Heart left ventricle (tissue), 13 donors: Measurements from ENCODE around the gene PRADC1.

Experiments used
- CTCF ChIP-seq, 12 donors: fragments of 200-600 bp; sonication (generic) in 4 of 12; IDR thresholded peaks; one replicate each; pipeline versions ENCODE4 v1.5.0 to v1.8.0; 2018 to 2022; ENCODE audit warnings: antibody characterized with exemption in 12 of 12, mild to moderate bottlenecking in 5 of 12
- POLR2A ChIP-seq, 2 donors: fragments of 450-650 bp; IDR thresholded peaks; one replicate each; pipeline ENCODE4 v1.6.1; 2017; ENCODE audit warnings: antibody characterized with exemption in 2 of 2, mild to moderate bottlenecking in 2 of 2, moderate library complexity in 2 of 2
- donor health status: ischemic (EF 13 %, LVEDD 7.1; RV severe dilation, severe dysfunction).
- donor health status: DM: no; HTN: yes; CAD: no.
- donor health status: DM: no; HTN: no; CAD: no.
- donor health status: ischemic (EF 25% LVEDD 6.9; RV normal size, moderate dysfunction).
- donor health status: ischemic (EF 25% LVEDD 5.7; RV mildly dilated, moderate dysfunction).
- donor health status: ischemic (EF 35%, LVEDD 5.7; RV mildly dilated, moderate dysfunction).
- donor health status: nonischemic (EF 11% LVEDD 7.7; RV severe dilation, severe dysfunction).
- donor health status: DM: yes; HTN: yes; CAD: no.
- donor health status: PGD.
- donor health status: ischemic (EF 29% LVEDD 5.4; RV normal size, mild dysfunction).
- donor health status: nonischemic (EF 23%, LVEDD 6.1; RV moderate dilation, normal function).

DNA sequence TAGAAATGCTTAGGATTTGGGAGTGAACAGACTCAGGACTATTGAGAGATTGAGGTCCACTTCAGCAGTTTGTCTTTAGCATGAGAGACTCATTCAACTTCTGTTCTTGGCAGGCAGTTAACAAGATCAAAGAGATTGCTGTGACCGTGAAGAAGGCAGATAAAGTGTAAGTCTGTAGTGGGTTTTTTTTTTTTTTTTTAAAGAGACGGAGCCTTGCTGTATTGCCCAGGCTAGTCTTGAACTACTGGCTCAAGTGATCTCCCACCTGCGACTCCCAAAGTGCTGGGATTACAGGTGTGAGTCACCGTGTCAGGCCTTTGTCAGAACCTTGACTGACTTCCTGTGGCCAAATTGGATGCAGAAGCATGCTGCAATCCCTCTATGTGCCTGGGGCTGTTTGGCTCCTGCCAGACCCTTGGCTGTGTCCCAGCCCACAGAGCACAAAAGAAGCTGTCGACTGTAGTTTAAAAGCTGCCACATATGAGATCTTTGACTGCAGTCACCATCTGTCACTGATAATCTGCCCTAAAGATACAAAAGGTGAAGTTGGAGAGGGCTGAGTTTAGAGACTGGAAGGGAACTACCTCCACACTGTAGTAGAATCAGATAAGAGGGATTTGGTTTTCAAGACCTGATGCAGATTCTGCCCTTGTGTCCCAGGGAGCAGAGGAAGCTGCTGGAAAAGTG is 11.0 kb upstream of the PRADC1 start:
- no peak for TF ChIP-seq CTCF (IDR thresholded peaks at IDR 0.05)
- TF ChIP-seq POLR2A (IDR thresholded peaks at IDR 0.05): no peak
